Measurements from ENCODE around the gene ATP8A2.

GRCh38 chr13:25847145-25847544, 475.4 kb downstream of the ATP8A2 start:
- TF ChIP-seq CTCF (IDR thresholded peaks at IDR 0.05), result no peak
- TF ChIP-seq POLR2A (IDR thresholded peaks at IDR 0.05), result no peak

Measured in right lobe of liver (tissue), 4 donors.